Measurements from ENCODE around the gene RFLNA.

DNA sequence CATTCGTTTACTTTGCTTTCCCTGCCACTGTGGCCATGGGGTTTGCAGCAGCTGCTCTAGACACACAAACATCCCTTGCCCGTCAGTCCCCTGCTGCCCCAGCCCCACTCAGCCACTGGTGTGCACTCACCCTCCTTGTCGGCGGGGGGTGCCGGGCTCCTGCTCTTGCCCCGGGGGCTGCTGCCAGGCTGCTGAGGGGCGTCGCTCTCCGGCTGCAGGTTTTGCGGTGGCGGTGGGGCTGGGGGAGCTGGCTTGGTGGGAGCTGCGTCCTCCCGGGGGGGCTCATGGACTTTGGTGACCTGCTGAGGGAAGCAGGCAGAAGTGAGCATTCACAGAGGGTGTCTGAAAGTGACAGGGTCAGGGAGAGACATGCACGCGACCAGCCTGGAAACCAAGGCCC lies 67.1 kb downstream of the RFLNA start:
- TF ChIP-seq, protein P1, sequence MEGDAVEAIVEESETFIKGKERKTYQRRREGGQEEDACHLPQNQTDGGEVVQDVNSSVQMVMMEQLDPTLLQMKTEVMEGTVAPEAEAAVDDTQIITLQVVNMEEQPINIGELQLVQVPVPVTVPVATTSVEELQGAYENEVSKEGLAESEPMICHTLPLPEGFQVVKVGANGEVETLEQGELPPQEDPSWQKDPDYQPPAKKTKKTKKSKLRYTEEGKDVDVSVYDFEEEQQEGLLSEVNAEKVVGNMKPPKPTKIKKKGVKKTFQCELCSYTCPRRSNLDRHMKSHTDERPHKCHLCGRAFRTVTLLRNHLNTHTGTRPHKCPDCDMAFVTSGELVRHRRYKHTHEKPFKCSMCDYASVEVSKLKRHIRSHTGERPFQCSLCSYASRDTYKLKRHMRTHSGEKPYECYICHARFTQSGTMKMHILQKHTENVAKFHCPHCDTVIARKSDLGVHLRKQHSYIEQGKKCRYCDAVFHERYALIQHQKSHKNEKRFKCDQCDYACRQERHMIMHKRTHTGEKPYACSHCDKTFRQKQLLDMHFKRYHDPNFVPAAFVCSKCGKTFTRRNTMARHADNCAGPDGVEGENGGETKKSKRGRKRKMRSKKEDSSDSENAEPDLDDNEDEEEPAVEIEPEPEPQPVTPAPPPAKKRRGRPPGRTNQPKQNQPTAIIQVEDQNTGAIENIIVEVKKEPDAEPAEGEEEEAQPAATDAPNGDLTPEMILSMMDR (IDR thresholded peaks at IDR 0.05), result no peak
- no peak for TF ChIP-seq POLR2A (IDR thresholded peaks at IDR 0.05)

Measured in body of pancreas (tissue), 4 donors.